A673 (cell line): ENCODE data around the gene ARMCX4. TPM values are rescaled to one million over a fixed set of nuclear protein-coding genes. Genes with fewer than 3 reads are reported as not detected.
"Not testable (repeated sequence)": the region's sequence is repeated elsewhere in the genome, so short reads cannot be mapped to it uniquely, and the experiment has no call there.

Experiments used
- BruUV-seq: library from RNA; stranded (reverse); fragments of 400-500 nt; replicated peaks from 2 replicates; lab custom pipeline; 2021; lab: Mats Ljungman, UMichigan
- CTCF ChIA-PET: fragments of 300-600 bp; sonication (Branson Sonifier 250); formaldehyde crosslinking; loops from one replicate; lab custom pipeline; 2022; ENCODE audit warnings: antibody characterized with exemption; lab: Charles Lee
- POLR2A ChIA-PET: fragments of 300-600 bp; sonication (Branson Sonifier 250); formaldehyde crosslinking; loops from one replicate; lab custom pipeline; 2022; ENCODE audit warnings: antibody characterized with exemption; ENCODE audit not compliant: low non-redundant PET; lab: Charles Lee
- DNase-seq: peaks from one replicate; pipeline ENCODE4 v3.0.0-alpha.2; 2015; ENCODE audit warnings: low spot score
- H3K27ac ChIP-seq: fragments of 200-600 bp; sonication (generic); 2 replicates; pipeline ENCODE4 v1.5.1; 2016; ENCODE audit warnings: mixed run types, low read depth, mild to moderate bottlenecking, mixed read lengths, antibody characterized with exemption, low read length; ENCODE audit not compliant: poor library complexity, severe bottlenecking
- H3K27me3 ChIP-seq: fragments of 200-600 bp; sonication (generic); replicated peaks from 2 replicates; pipeline ENCODE4 v1.6.1; 2017; ENCODE audit warnings: mixed run types, low read depth, mild to moderate bottlenecking, mixed read lengths, antibody characterized with exemption, low read length; ENCODE audit not compliant: insufficient read depth, poor library complexity
- H3K36me3 ChIP-seq: fragments of 200-600 bp; sonication (generic); 2 replicates; pipeline ENCODE4 v1.6.1; 2016; ENCODE audit warnings: mixed run types, mild to moderate bottlenecking, mixed read lengths, antibody characterized with exemption, low read length; ENCODE audit not compliant: insufficient read depth, poor library complexity, severe bottlenecking
- H3K4me1 ChIP-seq: fragments of 200-600 bp; sonication (generic); 2 replicates; pipeline ENCODE4 v1.6.1; 2017; ENCODE audit warnings: mixed run types, mild to moderate bottlenecking, mixed read lengths, antibody characterized with exemption, low read length; ENCODE audit not compliant: insufficient read depth, poor library complexity, severe bottlenecking
- H3K4me3 ChIP-seq: fragments of 200-600 bp; sonication (generic); 2 replicates; pipeline ENCODE4 v1.5.1; 2016; ENCODE audit warnings: low read depth, mixed run types, mild to moderate bottlenecking, mixed read lengths, low read length; ENCODE audit not compliant: poor library complexity, severe bottlenecking
- H3K9me3 ChIP-seq: fragments of 200-600 bp; sonication (generic); 2 replicates; pipeline ENCODE4 v1.6.1; 2016; ENCODE audit warnings: mixed run types, low read depth, mild to moderate bottlenecking, mixed read lengths, antibody characterized with exemption, low read length; ENCODE audit not compliant: poor library complexity, severe bottlenecking
- EZH2 ChIP-seq: fragments of 200-600 bp; sonication (generic); IDR thresholded peaks from 2 replicates; pipeline ENCODE4 v1.6.1; 2017; ENCODE audit warnings: borderline replicate concordance, low read depth, mild to moderate bottlenecking, mixed read lengths, antibody characterized with exemption, low read length; ENCODE audit not compliant: poor library complexity, severe bottlenecking
- intact Hi-C: fragments of 100-400 bp; cut with micrococcal nuclease; formaldehyde crosslinking; loops from one replicate; pipeline ENCODE4 v1.10.0; 2022; ENCODE audit not compliant: unreplicated experiment
- total RNA-seq: library from RNA; stranded (reverse); gene quantifications from 2 replicates; pipeline ENCODE4 v1.2.3, GENCODE V29; 2021
- TF ChIP-seq, protein P1 (sequence below): fragments of 300-800, 200-600 bp; sonication (generic); conservative IDR thresholded peaks from 2 replicates; pipeline ENCODE4 v1.5.1; 2017; ENCODE audit warnings: low read depth, mild to moderate bottlenecking, antibody characterized with exemption, low read length, moderate library complexity, mixed read lengths

The ARMCX4 gene
- total RNA-seq, 1 experiment from 2014 or later = 12.0 TPM

DNA sequence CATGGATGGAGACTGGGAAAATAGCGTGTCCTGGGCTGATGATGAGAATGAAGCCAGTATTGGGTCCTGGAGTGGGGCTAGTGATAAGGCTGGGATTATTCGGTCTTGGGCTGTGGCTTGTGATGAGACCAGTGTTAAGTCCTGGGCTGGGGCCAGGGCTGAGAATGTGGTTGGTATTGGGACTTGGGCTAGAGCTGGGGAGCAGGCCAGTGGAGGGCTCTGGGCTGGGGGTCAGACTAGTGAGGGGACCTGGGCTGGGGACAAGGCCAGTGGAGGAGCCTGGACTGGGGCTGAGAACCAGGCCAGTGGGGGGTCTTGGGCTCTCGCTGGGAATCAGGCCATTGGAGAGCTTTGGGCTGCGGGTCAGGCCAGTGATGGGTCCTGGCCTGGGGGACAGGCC lies 6.7 kb downstream of the ARMCX4 start:
- intact Hi-C loops = no loop called here
- H3K36me3 ChIP-seq = no peaks in the 10 kb centered on the region
- no peak overlapping the region for H3K27ac ChIP-seq
- H3K9me3 ChIP-seq = no peaks in the 10 kb centered on the region
- H3K4me1 ChIP-seq = no peaks in the 10 kb centered on the region
- BruUV-seq = no TSS peak
- no peaks in the 10 kb centered on the region for H3K27me3 ChIP-seq
- ChIA-PET CTCF (no interaction called here), POLR2A (no interaction called here)
- H3K4me3 ChIP-seq = no peak overlapping the region
- no peak for DNase-seq
- TF ChIP-seq, protein P1, sequence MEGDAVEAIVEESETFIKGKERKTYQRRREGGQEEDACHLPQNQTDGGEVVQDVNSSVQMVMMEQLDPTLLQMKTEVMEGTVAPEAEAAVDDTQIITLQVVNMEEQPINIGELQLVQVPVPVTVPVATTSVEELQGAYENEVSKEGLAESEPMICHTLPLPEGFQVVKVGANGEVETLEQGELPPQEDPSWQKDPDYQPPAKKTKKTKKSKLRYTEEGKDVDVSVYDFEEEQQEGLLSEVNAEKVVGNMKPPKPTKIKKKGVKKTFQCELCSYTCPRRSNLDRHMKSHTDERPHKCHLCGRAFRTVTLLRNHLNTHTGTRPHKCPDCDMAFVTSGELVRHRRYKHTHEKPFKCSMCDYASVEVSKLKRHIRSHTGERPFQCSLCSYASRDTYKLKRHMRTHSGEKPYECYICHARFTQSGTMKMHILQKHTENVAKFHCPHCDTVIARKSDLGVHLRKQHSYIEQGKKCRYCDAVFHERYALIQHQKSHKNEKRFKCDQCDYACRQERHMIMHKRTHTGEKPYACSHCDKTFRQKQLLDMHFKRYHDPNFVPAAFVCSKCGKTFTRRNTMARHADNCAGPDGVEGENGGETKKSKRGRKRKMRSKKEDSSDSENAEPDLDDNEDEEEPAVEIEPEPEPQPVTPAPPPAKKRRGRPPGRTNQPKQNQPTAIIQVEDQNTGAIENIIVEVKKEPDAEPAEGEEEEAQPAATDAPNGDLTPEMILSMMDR = no peak
- TF ChIP-seq EZH2 = no peak

DNA sequence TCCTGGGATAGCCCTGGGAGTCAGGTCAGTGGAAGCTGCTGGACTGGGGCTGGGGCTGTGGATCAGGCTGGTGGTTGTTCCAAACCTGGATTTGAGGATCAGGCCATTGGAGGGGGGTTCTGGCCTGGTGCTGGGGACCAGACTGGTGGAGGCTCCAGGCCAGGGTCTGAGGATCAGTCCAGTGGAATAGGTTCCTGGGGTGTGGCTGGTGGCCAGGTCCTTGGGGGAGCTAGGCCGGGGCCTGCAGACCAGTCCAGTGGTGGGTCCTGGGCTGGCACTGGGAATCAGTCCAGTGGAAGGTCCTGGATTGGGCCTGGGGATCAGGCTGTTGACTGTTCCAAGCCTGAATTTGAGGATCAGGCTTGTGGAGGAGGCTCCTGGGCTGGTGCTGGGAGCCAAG lies 8.0 kb downstream of the ARMCX4 start:
- Histone ChIP-seq H3K4me3 (no peak overlapping the region), H3K27me3 (no peaks in the 10 kb centered on the region), H3K36me3 (no peaks in the 10 kb centered on the region), H3K4me1 (no peaks in the 10 kb centered on the region), H3K27ac (no peak overlapping the region), H3K9me3 (no peaks in the 10 kb centered on the region)
- ChIA-PET CTCF (no interaction called here), POLR2A (no interaction called here)
- no TSS peak for BruUV-seq
- no peak for DNase-seq
- intact Hi-C loops = no loop called here
- TF ChIP-seq, protein P1 = no peak

DNA sequence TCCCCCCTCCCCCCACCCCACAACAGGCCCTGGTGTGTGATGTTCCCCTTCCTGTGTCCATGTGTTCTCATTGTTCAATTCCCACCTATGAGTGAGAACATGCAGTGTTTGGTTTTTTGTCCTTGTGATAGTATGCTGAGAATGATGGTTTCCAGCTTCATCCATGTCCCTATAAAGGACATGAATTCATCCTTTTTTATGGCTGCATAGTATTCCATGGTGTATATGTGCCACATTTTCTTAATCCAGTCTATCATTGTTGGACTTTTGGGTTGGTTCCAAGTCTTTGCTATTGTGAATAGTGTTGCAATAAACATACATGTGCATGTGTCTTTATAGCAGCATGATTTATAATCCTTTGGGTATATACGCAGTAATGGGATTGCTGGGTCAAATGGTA lies 17.7 kb downstream of the ARMCX4 start:
- DNase-seq, H3K9me3 ChIP-seq, BruUV-seq, H3K36me3 ChIP-seq, H3K4me1 ChIP-seq, H3K4me3 ChIP-seq, H3K27ac ChIP-seq, POLR2A ChIA-PET, CTCF ChIA-PET, intact Hi-C loops, H3K27me3 ChIP-seq: not testable (repeated sequence)

DNA sequence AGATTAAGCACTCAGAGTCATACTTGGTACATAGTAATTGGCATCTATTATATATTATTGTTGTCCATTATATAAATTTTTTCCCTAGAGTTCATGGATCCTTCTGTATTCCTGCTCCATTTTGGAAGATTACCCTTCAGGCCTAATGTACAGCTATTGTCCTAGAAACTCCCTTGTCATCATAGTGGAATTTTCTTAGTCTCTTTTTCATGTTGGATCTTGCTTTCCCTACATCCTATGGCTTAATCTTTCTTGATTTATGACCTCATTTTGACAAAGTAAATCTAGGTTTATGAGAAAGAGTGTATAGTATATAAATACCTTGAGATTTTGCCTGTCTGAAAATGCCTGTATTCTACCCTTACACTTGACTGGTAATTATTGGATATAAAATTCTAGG lies 22.1 kb downstream of the ARMCX4 start:
- Histone ChIP-seq H3K27me3 (no peaks in the 10 kb centered on the region), H3K4me1 (no peaks in the 10 kb centered on the region), H3K27ac (no peak overlapping the region), H3K36me3 (no peaks in the 10 kb centered on the region), H3K9me3 (no peaks in the 10 kb centered on the region), H3K4me3 (no peak overlapping the region)
- DNase-seq = no peak
- CTCF ChIA-PET = no interaction called here
- intact Hi-C loops = no loop called here
- TF ChIP-seq, protein P1 = no peak
- TF ChIP-seq EZH2 = no peak
- POLR2A ChIA-PET = no interaction called here
- BruUV-seq = no TSS peak
